ENCODE results near the gene UBTFL1. TPM values are rescaled to one million over a fixed set of nuclear protein-coding genes. Genes with fewer than 3 reads are reported as not detected.

Gene UBTFL1, protein sequence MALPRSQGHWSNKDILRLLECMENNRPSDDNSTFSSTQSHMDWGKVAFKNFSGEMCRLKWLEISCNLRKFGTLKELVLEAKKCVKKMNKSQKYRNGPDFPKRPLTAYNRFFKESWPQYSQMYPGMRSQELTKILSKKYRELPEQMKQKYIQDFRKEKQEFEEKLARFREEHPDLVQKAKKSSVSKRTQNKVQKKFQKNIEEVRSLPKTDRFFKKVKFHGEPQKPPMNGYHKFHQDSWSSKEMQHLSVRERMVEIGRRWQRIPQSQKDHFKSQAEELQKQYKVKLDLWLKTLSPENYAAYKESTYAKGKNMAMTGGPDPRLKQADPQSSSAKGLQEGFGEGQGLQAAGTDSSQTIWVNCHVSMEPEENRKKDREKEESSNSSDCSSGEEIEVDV
- not detected in 5 replicates for total RNA-seq (2022; extraction: Qiagen RNA extraction)

DNA sequence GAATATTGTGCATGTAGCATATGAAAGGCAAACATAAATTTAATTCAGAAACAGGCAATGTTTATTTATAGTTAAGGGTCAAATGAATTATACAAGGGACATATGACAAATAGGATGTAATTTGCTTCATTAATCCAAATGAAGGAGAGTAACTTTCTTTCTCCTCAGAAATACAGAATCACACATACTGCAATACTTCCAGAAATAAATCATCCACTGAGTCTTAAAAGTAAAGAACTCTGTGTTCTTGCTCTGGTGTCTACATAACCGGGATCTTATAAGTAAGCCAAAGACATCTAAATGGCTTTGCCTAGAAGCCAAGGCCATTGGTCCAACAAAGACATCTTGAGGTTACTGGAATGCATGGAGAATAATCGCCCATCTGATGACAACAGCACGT, at the start of gene UBTFL1:
Gene UBTFL1 (plus strand): TSS at position 301 of the 400 bp plus-strand sequence. CDS start 0 bp downstream, at position 301.

DNA sequence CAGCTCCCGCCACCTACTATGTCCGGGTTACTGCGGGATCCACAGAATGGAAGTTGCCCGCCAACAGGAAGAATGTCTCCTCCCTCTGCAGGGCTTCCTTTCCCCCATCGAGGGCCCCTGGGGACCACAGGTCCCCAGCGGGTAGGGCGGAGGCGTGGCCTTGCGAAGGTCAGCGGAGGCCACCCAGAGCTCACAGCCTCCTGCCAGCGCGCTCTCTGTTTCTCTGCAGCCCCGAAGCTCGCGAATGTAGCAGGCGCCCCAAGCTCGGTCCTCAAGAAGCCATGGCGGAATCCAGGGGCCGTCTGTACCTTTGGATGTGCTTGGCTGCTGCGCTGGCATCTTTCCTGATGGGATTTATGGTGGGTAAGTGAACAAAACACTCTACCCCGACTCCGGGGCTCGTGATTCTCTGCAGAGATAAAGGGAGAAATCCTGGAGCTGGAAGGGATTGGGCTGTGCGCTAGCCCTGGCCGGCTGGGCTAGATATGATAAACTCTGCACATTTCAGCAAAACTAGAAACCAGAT, 48.8 kb downstream of the UBTFL1 start, which contains the start of gene NAALAD2:
Gene NAALAD2 (plus strand): TSS at position 186 of the 526 bp plus-strand sequence. CDS start 96 bp downstream, at position 282.

Other genes with a start within 250 kb of the UBTFL1 start
- not detected in 5 replicates for gene TRIM64B, start 207.5 kb upstream of the UBTFL1 start, total RNA-seq (2022; extraction: Qiagen RNA extraction)
- 0.06 TPM in 1 of 5 replicates, not detected in the others for gene TRIM49D1, start 163.7 kb upstream of the UBTFL1 start, total RNA-seq (2022; extraction: Qiagen RNA extraction)
- gene TRIM49D2, start 161.9 kb upstream of the UBTFL1 start, total RNA-seq (2022; extraction: Qiagen RNA extraction) = not detected in 5 replicates
- not detected in 5 replicates for gene TRIM64, start 119.9 kb upstream of the UBTFL1 start, total RNA-seq (2022; extraction: Qiagen RNA extraction)
- not detected in 5 replicates for gene TRIM49C, start 54.8 kb upstream of the UBTFL1 start, total RNA-seq (2022; extraction: Qiagen RNA extraction)
- not detected in 5 replicates for gene NAALAD2, start 48.7 kb downstream of the UBTFL1 start, total RNA-seq (2022; extraction: Qiagen RNA extraction)
- 79.5 to 154 TPM (median 96.2 TPM) in 5 replicates for gene CHORDC1, start 137.1 kb downstream of the UBTFL1 start, total RNA-seq (2022; extraction: Qiagen RNA extraction)